ENCODE measurements around the gene IKBKE. TPM values are rescaled to one million over a fixed set of nuclear protein-coding genes. Genes with fewer than 3 reads are reported as not detected.
A peak's percentile ranks its signal among the peaks of the same experiment; 100 is the strongest.

Gene IKBKE
- total RNA-seq, 1 donor from 2014 or later: 33.9 TPM

DNA sequence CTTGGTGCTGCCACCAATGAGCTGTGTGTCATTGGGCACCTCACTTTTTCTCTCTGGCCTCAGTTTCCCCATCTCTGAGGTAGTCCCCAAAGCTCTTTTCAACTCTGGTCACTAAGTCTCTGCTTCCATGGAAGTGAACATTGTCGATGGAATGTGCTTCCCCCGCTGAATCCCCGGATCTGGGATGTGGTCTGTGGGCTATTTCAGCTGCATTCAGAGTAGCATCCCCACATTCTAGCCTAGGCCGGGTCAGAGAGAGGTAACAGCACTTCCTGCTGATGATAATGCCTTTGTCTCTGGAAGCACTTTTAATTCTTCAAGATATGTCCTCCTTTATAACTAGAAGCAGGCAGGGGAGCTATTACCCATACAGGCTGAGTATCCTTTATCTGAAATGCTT, 66.9 kb downstream of the IKBKE start:
- no peak overlapping the region for H3K4me3 Mint-ChIP-seq (ENCODE audit: low read depth)
- H3K27me3 Mint-ChIP-seq (ENCODE audit: low read depth): no peaks in the 10 kb centered on the region
- H3K27ac Mint-ChIP-seq: no peak overlapping the region
- H3K4me1 Mint-ChIP-seq (ENCODE audit: low read depth): peaks cover 5% of the 10 kb centered on the region
- peaks cover 3% of the 10 kb centered on the region for H3K36me3 Mint-ChIP-seq (ENCODE audit: low read depth)
- no peaks in the 10 kb centered on the region for H3K9me3 Mint-ChIP-seq
- DNase-seq (ENCODE audit: low spot score): no peak
- intact Hi-C loops (cut with micrococcal nuclease): no loop called here

DNA sequence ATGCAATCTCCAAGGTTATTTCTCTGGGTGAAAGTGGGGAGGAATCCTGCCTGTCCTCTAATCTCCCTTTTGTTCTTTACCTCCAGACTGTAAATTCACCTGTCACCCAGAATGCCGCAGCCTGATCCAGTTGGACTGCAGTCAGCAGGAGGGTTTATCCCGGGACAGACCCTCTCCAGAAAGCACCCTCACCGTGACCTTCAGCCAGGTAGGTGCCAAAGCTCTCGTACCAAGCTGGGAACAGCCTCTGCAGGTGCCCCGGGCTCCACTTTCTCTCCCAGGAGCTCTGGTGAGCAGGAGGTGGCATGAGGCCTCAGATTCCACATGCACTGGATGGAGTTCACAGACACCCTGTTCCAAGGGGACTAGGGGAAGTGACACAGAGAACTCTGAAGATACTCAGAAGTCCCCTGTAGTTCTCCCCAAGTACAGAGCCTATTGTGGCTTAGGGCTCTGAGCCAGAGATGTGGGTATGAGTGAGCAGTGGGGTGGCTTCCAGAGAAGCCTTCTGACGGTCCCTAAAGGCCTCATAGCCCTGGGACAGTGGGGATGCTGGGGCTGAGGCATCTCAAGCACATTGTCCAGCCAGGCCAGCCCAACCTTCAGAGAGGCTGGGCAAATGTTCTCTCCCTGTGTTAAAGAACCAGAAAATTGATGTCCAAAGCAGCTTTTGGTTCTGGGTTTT, 68.0 kb downstream of the IKBKE start:
- DNase-seq (ENCODE audit: low spot score): no peak
- no peaks in the 10 kb centered on the region for H3K27me3 Mint-ChIP-seq (ENCODE audit: low read depth)
- peaks cover 5% of the 10 kb centered on the region for H3K4me1 Mint-ChIP-seq (ENCODE audit: low read depth)
- no peaks in the 10 kb centered on the region for H3K9me3 Mint-ChIP-seq
- H3K27ac Mint-ChIP-seq: no peak overlapping the region
- peaks cover 3% of the 10 kb centered on the region for H3K36me3 Mint-ChIP-seq (ENCODE audit: low read depth)
- no peak overlapping the region for H3K4me3 Mint-ChIP-seq (ENCODE audit: low read depth)
- intact Hi-C loops (cut with micrococcal nuclease): no loop called here

GRCh38 chr1:206538901-206539640, 68.8 kb downstream of the IKBKE start:
- H3K36me3 Mint-ChIP-seq (ENCODE audit: low read depth): peaks cover 3% of the 10 kb centered on the region
- intact Hi-C loops (cut with micrococcal nuclease): no loop called here
- DNase-seq (ENCODE audit: low spot score): no peak
- H3K27ac Mint-ChIP-seq: no peak overlapping the region
- H3K4me1 Mint-ChIP-seq (ENCODE audit: low read depth): peaks cover 5% of the 10 kb centered on the region
- H3K9me3 Mint-ChIP-seq: no peaks in the 10 kb centered on the region
- H3K4me3 Mint-ChIP-seq (ENCODE audit: low read depth): no peak overlapping the region
- H3K27me3 Mint-ChIP-seq (ENCODE audit: low read depth): no peaks in the 10 kb centered on the region

- peaks cover 13% of the 10 kb centered on the region for H3K4me1 Mint-ChIP-seq (ENCODE audit: low read depth)
- no peaks in the 10 kb centered on the region for H3K27me3 Mint-ChIP-seq (ENCODE audit: low read depth)
- no peak for DNase-seq (ENCODE audit: low spot score)
- H3K4me3 Mint-ChIP-seq (ENCODE audit: low read depth): no peak overlapping the region
- peaks cover 3% of the 10 kb centered on the region for H3K36me3 Mint-ChIP-seq (ENCODE audit: low read depth)
- intact Hi-C loops (cut with micrococcal nuclease): no loop called here
- H3K27ac Mint-ChIP-seq: peak overlapping the region; percentile 14
- no peaks in the 10 kb centered on the region for H3K9me3 Mint-ChIP-seq
These were observed 69.9 kb downstream of the IKBKE start for GRCh38 chr1:206540044-206540780.

GRCh38 chr1:206541236-206541833, 71.1 kb downstream of the IKBKE start:
- Mint-ChIP-seq H3K27me3 (ENCODE audit: low read depth) (no peaks in the 10 kb centered on the region), H3K9me3 (no peaks in the 10 kb centered on the region), H3K27ac (no peak overlapping the region), H3K4me3 (ENCODE audit: low read depth) (no peak overlapping the region), H3K4me1 (ENCODE audit: low read depth) (peaks cover 17% of the 10 kb centered on the region), H3K36me3 (ENCODE audit: low read depth) (peaks cover 3% of the 10 kb centered on the region)
- intact Hi-C loops (cut with micrococcal nuclease): no loop called here
- no peak for DNase-seq (ENCODE audit: low spot score)

- no peaks in the 10 kb centered on the region for H3K9me3 Mint-ChIP-seq
- peak; percentile 73 for DNase-seq (ENCODE audit: low spot score)
- H3K4me3 Mint-ChIP-seq (ENCODE audit: low read depth): no peak overlapping the region
- no peaks in the 10 kb centered on the region for H3K36me3 Mint-ChIP-seq (ENCODE audit: low read depth)
- H3K27me3 Mint-ChIP-seq (ENCODE audit: low read depth): no peaks in the 10 kb centered on the region
- intact Hi-C loops (cut with micrococcal nuclease): loop anchor here (1.0 to 2.0 kb wide), 3 partner anchors 18 to 46 kb away; no protein-coding TSS in a partner anchor
- H3K27ac Mint-ChIP-seq: no peak overlapping the region
- peaks cover 18% of the 10 kb centered on the region for H3K4me1 Mint-ChIP-seq (ENCODE audit: low read depth)
These were observed 74.4 kb downstream of the IKBKE start for GRCh38 chr1:206544562-206545257.

GRCh38 chr1:206545351-206545750, 75.1 kb downstream of the IKBKE start:
- no peaks in the 10 kb centered on the region for H3K9me3 Mint-ChIP-seq
- no peak overlapping the region for H3K4me3 Mint-ChIP-seq (ENCODE audit: low read depth)
- DNase-seq (ENCODE audit: low spot score): no peak
- no peaks in the 10 kb centered on the region for H3K27me3 Mint-ChIP-seq (ENCODE audit: low read depth)
- no peak overlapping the region for H3K27ac Mint-ChIP-seq
- H3K36me3 Mint-ChIP-seq (ENCODE audit: low read depth): no peaks in the 10 kb centered on the region
- intact Hi-C loops (cut with micrococcal nuclease): loop anchor here (1.0 to 2.0 kb wide), 3 partner anchors 17 to 45 kb away; no protein-coding TSS in a partner anchor
- peaks cover 19% of the 10 kb centered on the region for H3K4me1 Mint-ChIP-seq (ENCODE audit: low read depth)

Other genes with a start within 250 kb of the IKBKE start
- 180 and 182 TPM in 2 replicates for gene RASSF5, start 37.1 kb downstream of the IKBKE start, total RNA-seq
- 72.7 and 73.3 TPM in 2 replicates for gene EIF2D, start 142.0 kb downstream of the IKBKE start, total RNA-seq
- 12.1 and 13.0 TPM in 2 replicates for gene DYRK3, start 165.1 kb downstream of the IKBKE start, total RNA-seq
- gene MAPKAPK2, start 214.4 kb downstream of the IKBKE start, total RNA-seq: 92.3 and 98.8 TPM in 2 replicates